HG03439 (cell line): ENCODE results near the gene G6PC3.

Experiments
- ATAC-seq: cut with Tn5 transposase; IDR thresholded peaks from one replicate; pipeline ENCODE4 v1.9.1; 2021; ENCODE audit warnings: mild to moderate bottlenecking, moderate library complexity; ENCODE audit not compliant: unreplicated experiment

The G6PC3 gene

DNA sequence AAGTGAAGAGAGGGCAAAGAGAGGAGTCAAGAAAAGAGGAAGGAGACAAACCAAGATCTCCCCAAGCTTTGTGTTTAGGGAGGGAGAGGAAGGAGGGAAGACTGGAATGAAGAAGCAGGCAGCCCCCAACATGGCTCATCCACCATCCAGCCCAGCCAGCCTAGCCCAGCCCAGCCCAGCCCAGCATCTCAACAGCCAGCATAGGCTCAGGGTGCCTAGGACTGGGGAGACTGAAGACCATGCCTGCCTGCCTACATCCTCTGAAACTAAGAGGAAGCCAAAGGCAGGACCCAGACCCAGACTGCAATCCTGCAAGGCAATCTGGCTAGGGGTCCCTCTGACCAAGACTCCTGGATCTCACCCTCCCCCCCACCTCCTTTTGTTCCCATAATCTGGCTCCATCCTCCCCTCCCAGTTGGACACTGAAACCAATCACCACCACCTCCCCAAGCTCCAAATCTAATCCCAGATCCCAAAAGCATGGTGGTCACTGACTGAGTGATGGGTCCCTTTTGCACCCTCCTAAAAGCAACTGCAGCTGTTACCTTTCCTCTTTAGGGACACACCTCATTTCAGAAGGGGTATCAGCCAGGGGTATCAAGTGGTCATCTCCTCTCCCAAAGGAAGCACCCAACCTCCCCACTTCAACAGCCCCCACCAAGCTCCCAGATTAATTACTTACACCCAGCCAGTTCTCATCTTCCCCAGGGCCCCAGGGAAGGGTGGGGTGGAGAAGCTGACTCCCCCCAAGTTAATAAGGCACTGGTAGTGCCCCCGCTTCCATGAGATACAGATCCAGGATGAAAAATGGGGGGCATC, 51.7 kb downstream of the G6PC3 start:
- ATAC-seq = no peak

DNA sequence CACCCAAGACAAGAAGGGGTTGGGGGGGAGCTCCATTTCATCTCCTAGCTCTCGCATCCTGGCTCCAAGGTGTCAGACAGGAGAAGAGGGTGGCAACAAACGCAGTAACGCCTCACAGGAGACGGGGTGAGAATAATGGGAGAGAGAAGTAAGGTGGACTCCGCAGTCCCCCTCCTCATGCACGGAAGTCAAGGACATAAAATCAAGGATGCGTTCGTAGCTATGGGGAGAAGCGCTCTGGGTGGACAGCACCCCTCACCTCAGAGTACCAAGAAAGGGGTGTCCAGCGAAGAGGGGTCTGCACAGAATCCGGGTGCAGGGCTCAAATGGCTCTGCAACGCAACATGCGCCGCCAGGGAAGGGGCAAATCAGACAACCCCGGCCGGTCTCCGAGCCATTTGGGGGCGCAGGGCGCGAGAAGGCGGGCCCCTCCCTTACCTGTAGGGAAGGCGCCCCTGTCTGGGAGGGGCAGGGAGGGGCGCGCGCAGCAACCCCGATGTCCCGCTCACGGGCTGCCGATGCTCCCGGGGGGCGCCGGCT, 52.4 kb downstream of the G6PC3 start:
- peak; percentile 28 for ATAC-seq

DNA sequence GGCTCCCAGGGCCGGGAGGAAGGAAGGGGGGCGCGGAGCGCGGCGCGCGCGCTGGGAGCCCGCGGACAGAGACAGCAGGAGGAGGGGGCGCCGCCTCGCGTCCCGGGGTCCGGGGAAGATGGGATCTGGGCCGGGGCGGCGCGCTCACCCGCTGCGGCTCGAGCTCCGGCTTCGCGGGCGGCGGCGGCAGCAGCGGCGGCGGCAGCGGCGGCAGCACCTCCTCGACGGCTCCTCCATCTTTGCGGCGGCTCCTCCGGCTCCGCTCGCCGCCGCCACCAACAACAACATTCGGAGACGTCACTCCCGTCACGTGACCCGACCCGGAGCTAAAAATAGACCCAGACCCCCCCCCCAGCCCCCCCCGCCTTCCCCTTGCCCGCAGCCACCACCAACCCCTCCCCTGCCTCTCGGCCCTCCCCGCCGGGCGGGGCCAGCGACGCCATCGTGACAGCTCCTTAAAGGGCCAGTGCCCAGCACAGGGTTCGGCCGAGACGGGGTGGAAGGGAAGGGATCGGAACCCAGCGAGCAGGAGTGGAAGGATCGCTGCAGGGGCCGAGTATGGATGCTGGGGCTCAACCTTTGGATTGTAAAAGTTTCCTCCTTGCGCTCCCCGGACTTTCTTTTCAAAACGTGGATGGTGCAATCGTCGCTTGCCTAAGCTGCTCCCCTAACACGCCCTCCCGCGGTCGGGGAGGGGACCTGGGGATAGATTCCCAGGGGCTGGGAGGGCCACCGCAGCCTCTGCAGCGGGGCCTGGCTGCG, 53.0 kb downstream of the G6PC3 start, which contains the start of gene HDAC5:
Gene HDAC5 (minus strand): TSS at position 286 of the 762 bp plus-strand sequence. CDS start 6,126 bp downstream, outside the sequence.
- peak; percentile 93 for ATAC-seq

DNA sequence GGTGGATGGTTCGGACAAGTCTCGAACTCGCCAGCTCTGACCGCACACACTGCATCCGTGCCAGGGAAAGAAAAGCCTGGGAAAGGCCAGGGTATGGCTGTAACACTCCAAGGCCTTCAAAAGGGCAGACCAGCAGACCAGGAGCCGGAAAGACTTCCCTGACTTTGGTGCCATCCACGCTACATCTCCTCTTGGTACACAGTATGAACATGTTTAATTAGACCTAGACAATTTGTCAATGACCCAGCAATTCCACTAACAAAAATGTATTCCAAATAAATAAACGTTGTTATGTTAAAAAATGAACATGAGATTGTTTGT, 53.5 kb downstream of the G6PC3 start:
- no peak for ATAC-seq
